ENCODE data around the gene ID4.

GRCh38 chr6:19891451-19891850, 54.3 kb downstream of the ID4 start:
- TF ChIP-seq CTCF (conservative IDR thresholded peaks at IDR 0.05; ENCODE audit: low read length), result no peak
- no peak for TF ChIP-seq EZH2phosphoT487 (IDR thresholded peaks at IDR 0.05; ENCODE audit: borderline replicate concordance, low read depth, low read length)
